ENCODE data around the gene TYSND1. TPM values are rescaled to one million over a fixed set of nuclear protein-coding genes. Genes with fewer than 3 reads are reported as not detected.

Gene TYSND1
- 3.7 TPM in 2 replicates for polyA plus RNA-seq (2013)

GRCh38 chr10:70146489-70147258, at the start of gene TYSND1:
Gene TYSND1 (minus strand): TSS chr10:70146700. CDS start chr10:70146586, 114 bp downstream.
- Histone ChIP-seq H2BK5ac (ENCODE audit: low read depth, low read length, poor library complexity) (peak within 1 kb of the TSS; percentile 65), H4K8ac (ENCODE audit: low read depth, low read length) (peak within 1 kb of the TSS; percentile 75), H3K79me2 (ENCODE audit: control insufficient read depth, insufficient read depth, low read length, poor library complexity) (peaks cover 8% of the 10 kb centered on the region), H3K18ac (ENCODE audit: low read length) (peak within 1 kb of the TSS; percentile 90), H3K79me1 (ENCODE audit: low read length) (peaks cover 11% of the 10 kb centered on the region), H3K4me2 (ENCODE audit: low read length) (peak within 1 kb of the TSS; percentile 94), H3K14ac (ENCODE audit: low read length) (peak within 1 kb of the TSS; percentile 74), H3K4me1 (ENCODE audit: control insufficient read depth in 1 of 2, insufficient read depth in 2 of 2, low read length in 2 of 2) (peaks cover 5 to 6% of the 10 kb centered on the region in 2 experiments), H3K4me3 (ENCODE audit: low read depth, low read length) (peak within 1 kb of the TSS; percentile 71), H4K91ac (ENCODE audit: low read depth, low read length) (peak within 1 kb of the TSS; percentile 7), H3K4ac (ENCODE audit: low read depth, low read length) (no peak within 1 kb of the TSS), H2AFZ (ENCODE audit: insufficient read depth, low read length, poor library complexity) (peak within 1 kb of the TSS; percentile 65), H3K23ac (ENCODE audit: low read length) (no peak within 1 kb of the TSS), H4K12ac (ENCODE audit: low read depth, low read length) (peak within 1 kb of the TSS; percentile 82), H3K36me3 (ENCODE audit: control insufficient read depth in 1 of 2, insufficient read depth in 2 of 2, low read length in 2 of 2) (peaks cover 6 to 19% of the 10 kb centered on the region in 2 experiments), H3K9ac (ENCODE audit: low read length) (peak within 1 kb of the TSS; percentile 68), H3K27ac (ENCODE audit: low read depth, low read length) (peak within 1 kb of the TSS; percentile 75), H2BK120ac (ENCODE audit: insufficient read depth, low read length, poor library complexity) (peak within 1 kb of the TSS; percentile 34), H3K9me3 (ENCODE audit: insufficient read depth, low read depth, low read length) (no peaks in the 10 kb centered on the region), H3K27me3 (ENCODE audit: insufficient read depth, low read length) (no peaks in the 10 kb centered on the region), H2AK5ac (ENCODE audit: low read length) (peak within 1 kb of the TSS; percentile 32), H2BK12ac (ENCODE audit: low read length) (no peak within 1 kb of the TSS)
- DNase-seq = peak; percentile 99
- no CpG with 5 or more reads among the region's 39 CpGs for WGBS (ENCODE audit: extremely low coverage, insufficient coverage, insufficient read length)

GRCh38 chr10:70193391-70193844, 46.9 kb upstream of the TYSND1 start:
- Histone ChIP-seq H3K79me2 (ENCODE audit: control insufficient read depth, insufficient read depth, low read length, poor library complexity) (no peaks in the 10 kb centered on the region), H4K91ac (ENCODE audit: low read depth, low read length) (no peak overlapping the region), H2BK12ac (ENCODE audit: low read length) (no peak overlapping the region), H2AFZ (ENCODE audit: insufficient read depth, low read length, poor library complexity) (no peak overlapping the region), H3K23ac (ENCODE audit: low read length) (no peak overlapping the region), H3K27ac (ENCODE audit: low read depth, low read length) (no peak overlapping the region), H3K9ac (ENCODE audit: low read length) (no peak overlapping the region), H3K4me1 (ENCODE audit: control insufficient read depth in 1 of 2, insufficient read depth in 2 of 2, low read length in 2 of 2) (no peaks in the 10 kb centered on the region), H2BK120ac (ENCODE audit: insufficient read depth, low read length, poor library complexity) (no peak overlapping the region), H4K12ac (ENCODE audit: low read depth, low read length) (peak overlapping the region; percentile 26), H3K18ac (ENCODE audit: low read length) (no peak overlapping the region), H3K4me2 (ENCODE audit: low read length) (no peak overlapping the region), H3K9me3 (ENCODE audit: insufficient read depth, low read depth, low read length) (no peaks in the 10 kb centered on the region), H3K4ac (ENCODE audit: low read depth, low read length) (no peak overlapping the region), H3K4me3 (ENCODE audit: low read depth, low read length) (no peak overlapping the region), H2BK5ac (ENCODE audit: low read depth, low read length, poor library complexity) (no peak overlapping the region), H3K27me3 (ENCODE audit: insufficient read depth, low read length) (no peaks in the 10 kb centered on the region), H3K36me3 (ENCODE audit: control insufficient read depth in 1 of 2, insufficient read depth in 2 of 2, low read length in 2 of 2) (peaks cover 0 to 4% of the 10 kb centered on the region in 2 experiments), H3K79me1 (ENCODE audit: low read length) (no peaks in the 10 kb centered on the region), H4K8ac (ENCODE audit: low read depth, low read length) (no peak overlapping the region), H3K14ac (ENCODE audit: low read length) (no peak overlapping the region), H2AK5ac (ENCODE audit: low read length) (no peak overlapping the region)
- no CpG with 5 or more reads among the region's 7 CpGs for WGBS (ENCODE audit: extremely low coverage, insufficient coverage, insufficient read length)
- DNase-seq = peak; percentile 57 to 77

- Histone ChIP-seq H4K91ac (ENCODE audit: low read depth, low read length) (no peak overlapping the region), H3K14ac (ENCODE audit: low read length) (no peak overlapping the region), H4K8ac (ENCODE audit: low read depth, low read length) (no peak overlapping the region), H2AFZ (ENCODE audit: insufficient read depth, low read length, poor library complexity) (no peak overlapping the region), H3K27me3 (ENCODE audit: insufficient read depth, low read length) (no peaks in the 10 kb centered on the region), H3K79me2 (ENCODE audit: control insufficient read depth, insufficient read depth, low read length, poor library complexity) (no peaks in the 10 kb centered on the region), H3K27ac (ENCODE audit: low read depth, low read length) (no peak overlapping the region), H2BK5ac (ENCODE audit: low read depth, low read length, poor library complexity) (no peak overlapping the region), H3K23ac (ENCODE audit: low read length) (no peak overlapping the region), H4K12ac (ENCODE audit: low read depth, low read length) (no peak overlapping the region), H3K4me3 (ENCODE audit: low read depth, low read length) (no peak overlapping the region), H3K36me3 (ENCODE audit: control insufficient read depth in 1 of 2, insufficient read depth in 2 of 2, low read length in 2 of 2) (no peaks in the 10 kb centered on the region), H3K79me1 (ENCODE audit: low read length) (no peaks in the 10 kb centered on the region), H2BK12ac (ENCODE audit: low read length) (no peak overlapping the region), H2AK5ac (ENCODE audit: low read length) (no peak overlapping the region), H2BK120ac (ENCODE audit: insufficient read depth, low read length, poor library complexity) (no peak overlapping the region), H3K9ac (ENCODE audit: low read length) (no peak overlapping the region), H3K4ac (ENCODE audit: low read depth, low read length) (no peak overlapping the region), H3K4me1 (ENCODE audit: control insufficient read depth in 1 of 2, insufficient read depth in 2 of 2, low read length in 2 of 2) (no peaks in the 10 kb centered on the region), H3K9me3 (ENCODE audit: insufficient read depth, low read depth, low read length) (no peaks in the 10 kb centered on the region), H3K18ac (ENCODE audit: low read length) (no peak overlapping the region), H3K4me2 (ENCODE audit: low read length) (no peak overlapping the region)
- DNase-seq = peak; percentile 26 to 72
- WGBS (ENCODE audit: extremely low coverage, insufficient coverage, insufficient read length) = no CpG with 5 or more reads among the region's 5 CpGs
Observed at GRCh38 chr10:70192326-70192968, 45.9 kb upstream of the TYSND1 start.

GRCh38 chr10:70191972-70192305, 45.4 kb upstream of the TYSND1 start:
- H2BK120ac ChIP-seq (ENCODE audit: insufficient read depth, low read length, poor library complexity) = no peak overlapping the region

More at GRCh38 chr10:70191972-70192305, 45.4 kb upstream of the TYSND1 start:
- H3K4me3 ChIP-seq (ENCODE audit: low read depth, low read length) = no peak overlapping the region
- no peak overlapping the region for H2BK5ac ChIP-seq (ENCODE audit: low read depth, low read length, poor library complexity)
- H2AK5ac ChIP-seq (ENCODE audit: low read length) = no peak overlapping the region
- H3K36me3 ChIP-seq (ENCODE audit: control insufficient read depth in 1 of 2, insufficient read depth in 2 of 2, low read length in 2 of 2) = no peaks in the 10 kb centered on the region
- H3K9me3 ChIP-seq (ENCODE audit: insufficient read depth, low read depth, low read length) = no peaks in the 10 kb centered on the region
- H3K23ac ChIP-seq (ENCODE audit: low read length) = no peak overlapping the region
- no peak overlapping the region for H4K12ac ChIP-seq (ENCODE audit: low read depth, low read length)
- no peak overlapping the region for H4K8ac ChIP-seq (ENCODE audit: low read depth, low read length)
- H3K27me3 ChIP-seq (ENCODE audit: insufficient read depth, low read length) = no peaks in the 10 kb centered on the region
- H3K27ac ChIP-seq (ENCODE audit: low read depth, low read length) = no peak overlapping the region
- no peaks in the 10 kb centered on the region for H3K79me2 ChIP-seq (ENCODE audit: control insufficient read depth, insufficient read depth, low read length, poor library complexity)
- H3K4ac ChIP-seq (ENCODE audit: low read depth, low read length) = no peak overlapping the region
- DNase-seq = peak; percentile 49 to 92
- H2BK12ac ChIP-seq (ENCODE audit: low read length) = no peak overlapping the region
- H2AFZ ChIP-seq (ENCODE audit: insufficient read depth, low read length, poor library complexity) = no peak overlapping the region
- H3K79me1 ChIP-seq (ENCODE audit: low read length) = no peaks in the 10 kb centered on the region
- H3K4me2 ChIP-seq (ENCODE audit: low read length) = no peak overlapping the region
- no peak overlapping the region for H3K18ac ChIP-seq (ENCODE audit: low read length)
- H3K14ac ChIP-seq (ENCODE audit: low read length) = no peak overlapping the region
- H3K9ac ChIP-seq (ENCODE audit: low read length) = no peak overlapping the region
- H3K4me1 ChIP-seq (ENCODE audit: control insufficient read depth in 1 of 2, insufficient read depth in 2 of 2, low read length in 2 of 2) = no peaks in the 10 kb centered on the region
- H4K91ac ChIP-seq (ENCODE audit: low read depth, low read length) = no peak overlapping the region
